ENCODE data around the gene PPP1R17. TPM values are rescaled to one million over a fixed set of nuclear protein-coding genes. Genes with fewer than 3 reads are reported as not detected.

The PPP1R17 gene
- polyA plus RNA-seq, 2 of the 4 experiments (the other 2 are of a cell fraction): not detected

- DNase-seq (ENCODE audit: low read depth in 1 of 2, low spot score in 1 of 2) (no peak), FAIRE-seq (no peak), ATAC-seq (no peak)
- H3K4me2 ChIP-seq: no peak overlapping the region
- TF ChIP-seq POLR2AphosphoS2 (conservative IDR thresholded peaks at IDR 0.05; ENCODE audit: low read length) (no peak), TP53 (CRISPR knock-in tag; IDR thresholded peaks at IDR 0.05) (no peak), EHMT2 (IDR thresholded peaks at IDR 0.05; ENCODE audit: low read depth) (no peak), ZNF302 (CRISPR knock-in tag; IDR thresholded peaks at IDR 0.05) (no peak), MYC (IDR thresholded peaks at IDR 0.05; ENCODE audit: borderline replicate concordance, low read length) (no peak), ELK1 (IDR thresholded peaks at IDR 0.05; ENCODE audit: low read depth, low read length) (no peak), FOSB (CRISPR knock-in tag; IDR thresholded peaks at IDR 0.05) (no peak), RNF2 (IDR thresholded peaks at IDR 0.05; ENCODE audit: borderline replicate concordance, low read depth) (no peak), GATA3 (IDR thresholded peaks at IDR 0.05; ENCODE audit: borderline replicate concordance) (no peak), PHF8 (IDR thresholded peaks at IDR 0.05; ENCODE audit: borderline replicate concordance, low read depth) (no peak), JUN (IDR thresholded peaks at IDR 0.05) (no peak), RAD21 (conservative IDR thresholded peaks at IDR 0.05 in 1 of 2, IDR thresholded peaks at IDR 0.05 in 1 of 2) (no peak), NPAS2 (CRISPR knock-in tag; IDR thresholded peaks at IDR 0.05; ENCODE audit: borderline replicate concordance) (no peak)
- 48% methylated on average over 8 of the region's 8 CpGs for WGBS (ENCODE audit: missing lambda C conversion rate)
- no peak overlapping the region for H3K27ac ChIP-seq
- ChIA-PET POLR2A (no interaction called here), CTCF (interaction anchor here (0.6 to 1.1 kb wide), 4 partner anchors 143 to 759 kb away, joined by 3 read pairs; no protein-coding TSS in a partner anchor)
- H3K4me3 ChIP-seq: no peak overlapping the region
- H3K9me3 ChIP-seq: no peaks in the 10 kb centered on the region
- no peaks in the 10 kb centered on the region for H3K4me1 ChIP-seq
These were observed 33.4 kb downstream of the PPP1R17 start for GRCh38 chr7:31720366-31720765.

- no peak for ATAC-seq
- WGBS (ENCODE audit: missing lambda C conversion rate): 42% methylated on average over 3 of the region's 3 CpGs
- H3K4me1 ChIP-seq: no peaks in the 10 kb centered on the region
- H3K27ac ChIP-seq: no peak overlapping the region
- no peak overlapping the region for H3K4me3 ChIP-seq
- H3K9me3 ChIP-seq: no peaks in the 10 kb centered on the region
- ChIA-PET CTCF (interaction anchor here (1.4 kb wide), 1 partner anchor 19 kb away, joined by 4 read pairs; no protein-coding TSS in a partner anchor), POLR2A (no interaction called here)
- no peak for DNase-seq (ENCODE audit: low read depth in 1 of 2, low spot score in 1 of 2)
- no peak overlapping the region for H3K4me2 ChIP-seq
- FAIRE-seq: no peak
- TF ChIP-seq MYC (IDR thresholded peaks at IDR 0.05; ENCODE audit: borderline replicate concordance, low read length): no peak
- TF ChIP-seq CHD4 (IDR thresholded peaks at IDR 0.05; ENCODE audit: borderline replicate concordance): no peak
- TF ChIP-seq TFCP2L1 (CRISPR knock-in tag; IDR thresholded peaks at IDR 0.05): no peak
- TF ChIP-seq KDM5A (IDR thresholded peaks at IDR 0.05): no peak
- TF ChIP-seq MAFK (IDR thresholded peaks at IDR 0.05; ENCODE audit: partially characterized antibody): no peak
These were observed 37.7 kb downstream of the PPP1R17 start for GRCh38 chr7:31724696-31725095.

GRCh38 chr7:31729195-31729804 is 42.3 kb downstream of the PPP1R17 start:
- Histone ChIP-seq H3K27ac (no peak overlapping the region), H3K4me2 (no peak overlapping the region), H3K4me3 (no peak overlapping the region), H3K9me3 (no peaks in the 10 kb centered on the region), H3K4me1 (no peaks in the 10 kb centered on the region)
- no peak for ATAC-seq
- no peak for DNase-seq (ENCODE audit: low read depth in 1 of 2, low spot score in 1 of 2)
- WGBS (ENCODE audit: missing lambda C conversion rate): 26% methylated on average over 3 of the region's 3 CpGs
- CTCF ChIA-PET: interaction anchor here (1.1 to 2.9 kb wide), 3 partner anchors 99 to 595 kb away, joined by 3 to 10 read pairs (median 6); no protein-coding TSS in a partner anchor
- no peak for FAIRE-seq
- POLR2A ChIA-PET: no interaction called here
- no peak for TF ChIP-seq PBX3 (IDR thresholded peaks at IDR 0.05)
- no peak for TF ChIP-seq JUN (IDR thresholded peaks at IDR 0.05)
- TF ChIP-seq FOXS1 (CRISPR knock-in tag; IDR thresholded peaks at IDR 0.05): no peak
- no peak for TF ChIP-seq CTCF (IDR thresholded peaks at IDR 0.05)
- TF ChIP-seq PHF8 (IDR thresholded peaks at IDR 0.05; ENCODE audit: borderline replicate concordance, low read depth): no peak
- TF ChIP-seq ZFP36 (IDR thresholded peaks at IDR 0.05; ENCODE audit: borderline replicate concordance, partially characterized antibody): no peak
- no peak for TF ChIP-seq HES2 (IDR thresholded peaks at IDR 0.05)
- no peak for TF ChIP-seq HDAC2 (IDR thresholded peaks at IDR 0.05)
- TF ChIP-seq POLR2AphosphoS2 (conservative IDR thresholded peaks at IDR 0.05; ENCODE audit: low read length): no peak
